Lower leg skin (tissue), 3 donors: ENCODE data around the gene KDM1A.

ENCODE experiments used
- POLR2A ChIP-seq, 2 donors: fragments of 450-650 bp; IDR thresholded peaks; one replicate each; pipeline ENCODE4 v1.6.1; 2016 to 2017; ENCODE audit warnings: antibody characterized with exemption in 2 of 2, mild to moderate bottlenecking in 1 of 2, moderate library complexity in 1 of 2
- TF ChIP-seq, protein P1 (sequence below), 3 donors: fragments of 450-650 bp; IDR thresholded peaks; one replicate each; pipeline ENCODE4 v1.5.1; 2016; ENCODE audit warnings: antibody characterized with exemption in 3 of 3, mild to moderate bottlenecking in 3 of 3, moderate library complexity in 2 of 3

DNA sequence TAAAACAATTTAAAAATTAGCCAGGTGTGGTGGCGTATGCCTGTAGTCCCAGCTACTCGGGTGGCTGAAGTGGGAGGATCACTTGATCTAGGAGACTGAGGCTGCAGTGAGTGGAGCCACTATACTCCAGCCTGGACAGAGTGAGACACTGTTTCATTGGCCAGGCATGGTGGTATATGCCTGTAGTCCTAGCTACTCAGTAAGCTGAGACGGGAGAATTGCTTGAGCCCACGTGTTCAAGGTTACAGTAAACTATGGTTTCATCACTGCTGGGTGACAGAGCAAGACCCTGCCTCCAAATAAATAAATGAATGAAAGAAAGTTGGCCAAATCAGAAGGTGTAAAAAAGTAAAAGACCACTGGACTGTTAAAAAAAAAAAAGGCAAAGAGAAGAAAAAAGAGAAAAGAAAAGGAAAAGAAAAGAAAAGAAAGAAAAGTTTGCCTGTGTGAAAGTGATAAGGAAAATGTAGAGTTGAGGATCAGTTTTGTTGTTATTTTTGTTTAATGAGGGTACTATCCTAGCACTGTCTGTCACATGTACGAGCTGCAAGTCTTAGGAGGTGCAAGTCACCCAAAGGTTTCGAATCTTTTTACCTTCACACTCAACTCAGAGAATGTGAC is 97.1 kb downstream of the KDM1A start:
- TF ChIP-seq, protein P1, sequence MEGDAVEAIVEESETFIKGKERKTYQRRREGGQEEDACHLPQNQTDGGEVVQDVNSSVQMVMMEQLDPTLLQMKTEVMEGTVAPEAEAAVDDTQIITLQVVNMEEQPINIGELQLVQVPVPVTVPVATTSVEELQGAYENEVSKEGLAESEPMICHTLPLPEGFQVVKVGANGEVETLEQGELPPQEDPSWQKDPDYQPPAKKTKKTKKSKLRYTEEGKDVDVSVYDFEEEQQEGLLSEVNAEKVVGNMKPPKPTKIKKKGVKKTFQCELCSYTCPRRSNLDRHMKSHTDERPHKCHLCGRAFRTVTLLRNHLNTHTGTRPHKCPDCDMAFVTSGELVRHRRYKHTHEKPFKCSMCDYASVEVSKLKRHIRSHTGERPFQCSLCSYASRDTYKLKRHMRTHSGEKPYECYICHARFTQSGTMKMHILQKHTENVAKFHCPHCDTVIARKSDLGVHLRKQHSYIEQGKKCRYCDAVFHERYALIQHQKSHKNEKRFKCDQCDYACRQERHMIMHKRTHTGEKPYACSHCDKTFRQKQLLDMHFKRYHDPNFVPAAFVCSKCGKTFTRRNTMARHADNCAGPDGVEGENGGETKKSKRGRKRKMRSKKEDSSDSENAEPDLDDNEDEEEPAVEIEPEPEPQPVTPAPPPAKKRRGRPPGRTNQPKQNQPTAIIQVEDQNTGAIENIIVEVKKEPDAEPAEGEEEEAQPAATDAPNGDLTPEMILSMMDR (IDR thresholded peaks at IDR 0.05): no peak
- TF ChIP-seq POLR2A (IDR thresholded peaks at IDR 0.05): no peak
